HG02981 (cell line): ENCODE measurements around the gene REN.

Source experiments
- ATAC-seq: cut with Tn5 transposase; IDR thresholded peaks from one replicate; pipeline ENCODE4 v1.9.1; 2021; ENCODE audit warnings: mild to moderate bottlenecking, moderate library complexity; ENCODE audit not compliant: unreplicated experiment

Gene REN

DNA sequence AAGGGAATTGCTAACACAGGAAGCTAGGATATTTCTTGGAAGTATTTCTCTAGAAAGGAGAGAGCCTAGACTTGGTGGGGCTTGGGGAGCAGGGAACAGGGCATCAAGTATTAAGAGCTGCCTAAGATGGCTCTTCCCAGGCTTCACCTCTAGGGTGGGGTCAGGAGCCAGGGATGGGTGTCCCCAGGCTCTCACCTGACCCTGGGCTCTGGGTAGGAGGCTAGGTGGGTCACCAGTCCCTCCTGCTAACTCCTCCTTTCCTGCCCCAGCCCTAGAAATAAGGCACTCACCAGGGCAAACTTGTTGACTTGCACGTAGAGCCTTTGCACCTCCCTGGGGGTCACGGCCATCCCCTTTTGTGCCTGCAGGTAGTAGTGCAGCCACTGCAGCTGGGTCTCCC is 29.3 kb downstream of the REN start:
- no peak for ATAC-seq

DNA sequence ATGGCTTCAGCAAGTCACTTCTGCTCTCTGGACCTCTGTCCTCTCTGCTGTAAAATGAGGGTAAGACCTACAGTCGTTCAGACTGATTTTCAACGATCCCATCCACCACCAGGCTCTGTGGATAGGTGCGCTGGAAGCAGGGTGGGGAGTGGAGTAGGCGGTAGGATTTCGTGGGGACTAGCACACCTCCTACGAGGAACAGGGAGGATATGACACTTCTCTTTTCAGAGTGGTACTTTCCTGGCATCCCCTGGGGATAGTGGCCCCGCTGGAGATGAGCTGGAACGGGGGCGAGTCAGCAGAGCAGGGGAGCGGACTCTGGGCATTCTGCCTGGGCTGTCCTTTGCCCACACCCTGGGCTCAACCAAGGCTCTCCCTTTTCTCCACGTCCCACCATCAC is 32.0 kb downstream of the REN start:
- no peak for ATAC-seq

DNA sequence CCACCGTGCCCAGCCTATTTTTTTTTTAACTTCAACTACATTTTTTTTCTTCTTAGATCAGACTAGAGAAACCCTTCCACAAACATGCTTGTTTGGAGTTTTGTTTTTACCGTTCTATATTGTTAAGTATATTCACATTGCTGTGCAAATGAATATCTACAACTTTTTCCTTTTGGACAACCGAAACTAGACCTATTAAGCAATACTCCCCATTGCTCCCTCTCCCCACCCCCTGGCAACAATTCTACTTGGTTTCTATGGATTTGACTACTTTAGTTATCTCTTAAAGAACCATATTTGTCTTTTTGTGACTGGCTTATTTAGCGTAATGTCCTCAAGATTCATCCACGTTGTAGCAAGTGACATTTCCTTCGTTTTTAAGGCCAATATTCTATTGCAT is 33.4 kb downstream of the REN start:
- ATAC-seq: no peak

DNA sequence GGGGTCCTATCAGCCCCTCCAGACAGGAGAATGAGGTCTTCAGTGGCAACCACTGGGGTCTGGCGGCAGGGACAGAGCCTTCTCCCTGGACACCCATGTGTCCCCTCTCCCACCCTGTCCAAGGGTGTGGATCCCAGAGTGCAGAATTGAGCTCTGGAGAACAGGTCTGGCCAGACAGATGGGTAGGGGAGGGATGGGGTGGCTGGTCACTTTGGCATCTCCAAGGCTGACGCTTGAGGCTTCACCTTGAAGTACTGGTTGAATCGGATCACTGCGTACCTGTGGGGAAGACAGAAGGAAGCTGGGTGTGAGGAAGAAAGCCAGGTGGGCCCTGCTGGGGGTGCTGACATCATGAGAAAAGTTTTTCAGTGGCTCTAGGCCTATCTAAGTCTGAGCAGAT is 34.2 kb downstream of the REN start:
- no peak for ATAC-seq

DNA sequence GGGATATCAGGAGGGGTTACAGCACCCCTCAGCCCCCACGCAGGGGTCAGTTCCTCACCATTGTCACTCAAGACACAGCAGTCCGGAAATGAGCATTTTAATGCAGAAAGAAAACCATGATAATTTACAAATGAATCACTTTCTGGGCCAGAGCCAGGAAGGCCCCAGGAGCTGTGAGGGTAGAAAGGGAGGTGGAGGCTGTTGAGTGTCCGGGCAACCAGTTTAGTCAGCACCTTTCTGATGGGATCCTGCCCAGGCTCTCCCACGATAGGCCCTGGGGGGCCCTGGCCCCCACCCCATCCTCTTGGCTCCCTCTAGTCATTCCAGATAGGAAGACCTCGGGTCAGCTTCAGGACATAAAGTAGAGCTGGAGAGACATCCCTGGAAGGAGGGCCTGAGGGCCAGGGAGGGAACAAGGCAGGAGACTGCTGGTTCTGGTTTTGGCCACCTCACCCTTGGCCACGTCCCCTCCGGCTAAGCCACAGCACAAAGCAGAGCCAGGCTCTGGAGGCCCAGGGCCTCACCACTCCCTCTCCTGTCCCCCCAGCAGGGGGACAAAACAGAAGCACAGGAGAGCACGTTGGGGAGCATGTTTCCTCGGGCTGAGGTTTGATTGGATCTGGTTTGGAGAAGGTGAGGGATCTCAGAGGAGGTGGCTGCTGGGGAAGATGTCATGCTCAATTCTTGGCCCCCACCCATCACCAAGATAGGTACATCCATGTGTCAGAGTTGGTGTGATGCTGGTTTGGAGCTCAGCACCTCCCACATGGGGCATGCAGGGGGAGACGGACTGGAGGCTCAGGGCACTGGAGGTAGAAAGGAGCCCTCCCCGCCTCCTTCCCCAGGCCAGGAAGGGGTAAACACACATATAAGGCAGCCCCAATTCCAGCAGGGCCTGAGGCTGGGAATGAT is 34.9 kb downstream of the REN start:
- ATAC-seq: no peak

DNA sequence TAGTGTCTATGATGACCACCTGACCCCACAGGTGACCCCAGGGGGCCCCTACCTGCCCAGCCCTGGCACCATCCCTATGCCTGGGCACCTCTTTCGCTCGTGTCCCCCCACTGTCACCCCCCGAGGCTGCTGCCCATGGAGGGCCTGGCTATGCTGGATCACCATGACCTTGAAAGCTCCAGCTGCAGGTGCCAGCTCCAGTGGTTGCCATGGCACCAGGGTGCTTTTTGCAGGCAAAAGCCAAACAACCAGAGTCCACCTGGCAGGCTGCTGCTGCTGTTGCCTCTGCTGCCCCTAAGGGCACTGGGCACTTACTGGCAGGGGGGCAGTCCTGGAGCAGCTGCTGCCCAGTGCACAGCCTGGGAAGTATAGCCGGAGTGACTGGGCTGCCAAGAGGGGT is 36.0 kb downstream of the REN start:
- ATAC-seq: no peak

DNA sequence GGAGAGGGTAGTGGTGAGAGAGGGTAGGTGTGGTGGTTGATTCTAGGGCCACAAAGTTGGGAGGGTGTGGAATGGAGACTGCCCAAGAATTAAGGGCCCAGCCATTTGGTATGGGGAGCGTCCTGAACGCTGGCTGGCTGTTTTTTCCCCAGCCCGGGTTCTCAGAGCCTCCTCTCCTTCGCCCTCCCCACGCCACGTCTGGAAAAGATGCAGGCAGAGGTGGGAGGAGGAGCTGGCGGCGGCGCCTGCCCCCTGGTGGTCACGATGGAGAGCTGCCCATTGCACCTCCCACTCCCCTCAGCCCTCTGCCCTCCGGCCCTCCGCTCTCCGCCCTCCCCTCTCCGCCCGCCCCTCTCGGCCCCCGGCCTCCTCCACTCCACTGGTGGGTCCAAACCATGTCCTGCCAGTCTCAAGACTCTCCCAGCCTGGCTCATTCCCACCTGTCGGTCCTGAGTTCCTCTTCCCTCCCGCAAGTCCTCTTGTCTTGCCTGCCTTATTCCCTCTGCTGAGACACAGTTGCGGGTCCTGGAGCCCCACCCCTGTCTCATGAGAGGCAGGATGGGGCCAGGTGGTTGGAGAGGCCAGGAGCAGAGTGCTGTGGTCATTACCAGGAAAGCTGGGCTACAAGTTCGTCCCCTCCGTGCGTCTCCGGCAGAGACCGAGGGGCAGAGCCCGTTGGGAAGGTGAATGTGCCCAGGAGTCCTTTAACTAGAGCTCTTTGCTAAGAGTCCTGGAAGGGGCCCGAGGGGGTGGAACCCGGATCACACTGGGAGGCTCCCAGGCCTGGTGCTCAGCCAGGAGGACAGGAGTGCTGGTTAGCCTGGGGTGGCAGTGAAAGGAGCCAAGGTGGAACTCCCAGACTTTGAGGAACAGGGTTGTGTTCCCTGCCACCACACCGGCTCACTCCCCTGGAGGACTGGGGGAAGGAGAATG is 36.9 kb downstream of the REN start:
- peak; percentile 75 for ATAC-seq

DNA sequence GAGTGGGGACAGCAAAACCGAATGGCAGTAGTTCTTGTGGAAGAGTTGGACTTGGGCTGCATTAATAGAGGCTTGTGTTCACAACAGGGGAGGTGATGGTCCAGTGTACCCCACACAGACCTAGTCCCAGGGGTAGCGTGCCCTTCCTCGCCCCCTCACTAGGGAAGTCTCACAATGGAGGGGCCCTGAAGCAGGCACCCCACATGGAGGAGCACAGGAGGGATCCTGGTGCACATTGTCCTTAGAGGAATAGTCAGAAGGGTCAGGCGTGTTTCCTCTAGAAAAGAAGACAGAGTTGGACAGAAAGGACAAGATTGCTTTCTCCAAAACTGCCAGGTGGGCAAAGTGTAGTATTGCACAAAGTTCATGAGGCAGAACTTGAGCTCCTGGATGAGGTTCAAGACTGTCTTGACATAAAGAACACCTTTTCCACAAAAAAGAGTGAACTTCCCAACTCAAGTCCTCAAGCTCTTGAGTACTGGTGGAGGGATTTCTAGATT is 37.6 kb downstream of the REN start:
- ATAC-seq: no peak

DNA sequence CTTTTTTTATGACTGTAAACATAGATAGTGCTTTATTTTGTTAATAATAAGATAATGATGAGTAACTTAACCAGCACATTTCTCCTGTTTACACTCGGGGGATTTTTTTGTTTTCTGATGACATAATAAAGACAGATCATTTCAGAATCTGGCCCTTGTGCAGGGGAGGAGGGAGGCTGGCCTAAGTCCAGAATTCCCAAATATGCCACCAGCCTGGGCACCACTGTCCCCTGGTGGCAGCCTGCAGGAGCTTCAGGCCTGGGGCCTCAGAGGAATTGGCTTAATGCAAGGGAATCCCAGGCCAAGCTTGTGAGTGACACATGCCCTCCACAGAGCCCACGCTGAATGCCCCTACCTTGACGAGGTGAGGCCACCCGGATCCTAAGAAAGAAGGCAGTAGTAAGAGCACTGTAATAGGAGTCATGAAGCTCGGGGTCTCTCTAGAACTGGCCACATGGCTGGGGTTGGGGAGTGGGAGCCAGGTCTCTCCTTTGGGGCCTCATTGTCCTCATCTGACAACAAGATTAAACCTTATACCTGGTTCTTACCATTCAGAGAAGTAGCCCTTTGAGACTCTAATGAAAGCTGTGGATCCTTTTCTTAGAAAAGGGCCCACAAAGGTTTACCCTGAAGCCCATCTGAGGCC is 38.4 kb downstream of the REN start:
- ATAC-seq: no peak

DNA sequence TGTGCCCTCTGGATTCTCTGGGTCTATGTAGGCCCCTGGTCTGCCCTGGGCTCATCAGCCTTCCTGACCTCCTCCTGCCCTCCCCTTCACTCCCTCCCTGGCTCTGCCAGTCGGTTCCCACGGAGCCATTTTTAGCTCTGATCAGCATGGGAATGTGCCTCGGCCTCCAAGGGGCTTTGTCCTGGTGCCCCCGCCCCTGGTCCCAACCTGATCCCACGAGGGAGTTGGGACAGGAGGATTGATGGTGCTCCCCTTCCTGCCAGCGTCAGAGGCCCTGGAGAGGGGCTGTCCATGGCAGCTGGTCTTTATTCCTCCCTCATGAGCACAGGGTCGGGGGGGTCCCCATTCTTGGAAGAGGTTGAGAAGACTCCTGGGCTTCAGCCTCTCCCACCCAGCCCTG is 39.2 kb downstream of the REN start:
- no peak for ATAC-seq

DNA sequence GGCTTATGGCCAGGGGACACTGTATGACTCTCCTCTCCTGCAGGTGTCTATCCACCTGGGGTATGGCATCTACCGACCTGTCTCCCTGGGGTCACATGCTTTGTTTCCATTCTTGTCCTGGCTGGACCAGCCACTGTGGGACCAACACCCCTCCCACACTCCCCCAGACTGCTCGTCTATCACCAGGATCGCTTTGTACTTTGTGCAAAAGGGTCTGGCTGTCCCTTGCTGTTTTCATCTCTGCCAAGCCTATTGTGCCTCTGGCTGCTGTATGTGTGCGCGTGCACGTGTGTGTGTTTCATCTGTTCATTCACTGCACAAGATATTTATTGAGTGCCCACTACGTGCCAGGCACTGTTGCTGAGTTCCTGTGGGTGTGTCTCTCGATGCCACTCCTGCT is 39.8 kb downstream of the REN start:
- ATAC-seq: no peak

DNA sequence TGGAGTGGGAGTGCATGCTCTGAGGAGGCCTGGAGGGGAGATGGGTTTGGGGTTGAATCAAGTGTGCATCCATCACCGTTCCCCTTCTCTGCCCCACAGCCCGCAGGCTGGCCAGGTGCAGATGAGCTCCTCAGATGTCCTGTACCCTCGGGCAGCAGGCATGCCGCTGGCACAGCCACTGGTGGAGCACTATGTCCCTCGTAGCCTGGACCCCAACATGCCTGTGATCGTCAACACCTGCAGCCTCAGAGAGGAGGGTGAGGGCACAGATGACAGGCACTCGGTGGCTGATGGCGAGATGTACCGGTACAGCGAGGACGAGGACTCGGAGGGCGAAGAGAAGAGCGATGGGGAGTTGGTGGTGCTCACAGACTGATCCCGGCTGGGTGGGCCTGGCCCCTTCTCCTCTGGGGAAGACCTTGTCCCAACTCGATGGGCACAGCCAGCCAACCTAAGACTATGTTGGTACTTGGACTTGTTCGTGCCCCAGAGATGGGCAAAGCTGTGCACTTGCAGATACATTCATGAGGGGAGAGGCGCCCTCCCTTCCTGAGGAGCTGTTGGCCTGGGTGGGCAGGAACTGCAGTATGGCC is 40.3 kb downstream of the REN start:
- no peak for ATAC-seq

DNA sequence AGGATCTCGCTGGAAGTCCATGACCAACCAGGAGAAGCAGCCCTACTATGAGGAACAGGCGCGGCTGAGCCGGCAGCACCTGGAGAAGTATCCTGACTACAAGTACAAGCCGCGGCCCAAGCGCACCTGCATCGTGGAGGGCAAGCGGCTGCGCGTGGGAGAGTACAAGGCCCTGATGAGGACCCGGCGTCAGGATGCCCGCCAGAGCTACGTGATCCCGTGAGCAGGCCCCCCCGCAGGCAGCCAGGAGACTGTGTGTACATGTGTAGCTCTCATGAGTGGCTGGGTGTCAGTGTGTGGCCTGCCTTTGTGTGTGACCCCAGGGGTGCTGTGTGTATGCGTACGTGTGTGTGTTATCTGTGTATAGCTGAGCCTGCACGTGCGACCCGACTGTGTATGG is 41.5 kb downstream of the REN start:
- no peak for ATAC-seq

DNA sequence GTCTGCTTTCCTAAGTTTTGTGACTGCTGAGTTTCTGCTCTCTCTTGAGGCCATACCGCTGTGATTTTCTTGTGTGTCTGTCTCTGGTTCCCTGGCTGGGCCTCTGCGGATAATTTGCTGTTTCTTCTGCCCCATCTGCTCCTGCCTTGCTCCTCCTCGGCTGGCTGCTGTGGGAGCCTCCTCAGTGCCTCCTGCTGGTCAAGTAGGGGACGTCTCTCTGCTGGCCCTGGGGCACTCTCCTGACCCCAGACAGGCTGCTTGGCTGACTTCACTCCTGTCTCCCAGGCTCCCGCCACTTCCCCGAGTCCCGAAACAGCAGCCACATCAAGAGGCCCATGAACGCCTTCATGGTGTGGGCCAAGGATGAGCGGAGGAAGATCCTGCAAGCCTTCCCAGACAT is 42.8 kb downstream of the REN start:
- no peak for ATAC-seq

DNA sequence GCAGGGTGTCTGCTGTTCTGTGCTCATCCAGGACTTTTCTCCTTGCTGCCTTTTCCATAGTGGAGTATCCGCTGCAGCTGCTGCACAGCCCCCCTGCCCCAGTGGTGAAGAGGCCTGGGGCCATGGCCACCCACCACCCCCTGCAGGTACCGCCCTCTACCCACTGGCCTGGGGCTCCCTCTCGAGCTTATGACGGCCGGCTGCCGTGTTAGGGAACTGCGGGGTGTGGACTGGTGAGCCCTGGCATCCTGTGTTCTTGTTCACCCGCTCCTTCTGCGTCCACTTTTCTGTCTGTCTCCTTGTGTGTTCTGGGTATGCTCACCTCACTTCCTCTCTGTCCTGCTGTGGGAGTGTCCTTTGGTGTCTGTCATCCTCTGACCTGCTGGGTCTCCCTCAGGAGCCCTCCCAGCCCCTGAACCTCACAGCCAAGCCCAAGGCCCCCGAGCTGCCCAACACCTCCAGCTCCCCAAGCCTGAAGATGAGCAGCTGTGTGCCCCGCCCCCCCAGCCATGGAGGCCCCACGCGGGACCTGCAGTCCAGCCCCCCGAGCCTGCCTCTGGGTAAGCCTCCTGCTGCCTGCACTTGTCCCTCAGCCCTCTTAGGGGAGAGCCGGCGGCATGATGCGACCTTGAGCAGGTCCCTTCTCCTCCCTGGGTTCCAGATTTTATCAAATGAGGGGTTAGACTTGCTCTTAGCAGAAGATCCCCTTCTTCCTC is 44.1 kb downstream of the REN start:
- no peak for ATAC-seq

DNA sequence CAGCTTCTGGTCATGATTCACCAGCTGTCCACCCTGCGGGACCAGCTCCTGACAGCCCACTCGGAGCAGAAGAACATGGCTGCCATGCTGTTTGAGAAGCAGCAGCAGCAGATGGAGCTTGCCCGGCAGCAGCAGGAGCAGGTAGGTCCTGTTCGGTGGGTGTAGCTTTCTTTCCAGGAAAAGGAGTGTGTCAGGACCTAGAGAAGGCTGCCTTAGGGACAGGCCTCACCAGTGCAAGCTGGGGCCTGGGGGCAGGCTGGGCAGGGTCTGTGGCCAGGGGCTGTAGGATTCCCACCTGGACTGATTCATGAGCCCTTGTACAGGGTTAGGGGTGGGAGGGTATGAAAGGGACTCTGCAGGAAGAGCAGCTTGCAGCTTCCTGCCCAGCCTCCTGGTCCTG is 49.6 kb downstream of the REN start:
- no peak for ATAC-seq

DNA sequence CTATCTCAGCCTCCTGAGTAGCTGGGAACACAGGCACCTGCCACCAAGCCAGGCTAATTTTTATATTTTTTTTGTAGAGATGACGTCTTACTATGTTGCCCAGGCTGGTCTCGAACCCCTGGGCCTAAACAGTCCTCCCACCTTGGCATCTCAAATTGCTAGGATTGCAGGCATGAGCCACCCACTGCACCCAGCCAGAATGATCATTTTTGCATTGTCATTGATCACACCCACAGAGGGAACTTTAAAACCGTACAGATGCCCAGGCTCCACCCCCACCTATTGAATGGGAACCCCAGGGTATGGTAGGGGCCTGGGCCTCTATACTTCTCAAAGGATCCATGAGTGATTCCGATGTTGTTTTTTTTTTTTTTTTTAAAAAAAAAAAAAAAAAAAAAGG is 51.0 kb downstream of the REN start:
- ATAC-seq: no peak

DNA sequence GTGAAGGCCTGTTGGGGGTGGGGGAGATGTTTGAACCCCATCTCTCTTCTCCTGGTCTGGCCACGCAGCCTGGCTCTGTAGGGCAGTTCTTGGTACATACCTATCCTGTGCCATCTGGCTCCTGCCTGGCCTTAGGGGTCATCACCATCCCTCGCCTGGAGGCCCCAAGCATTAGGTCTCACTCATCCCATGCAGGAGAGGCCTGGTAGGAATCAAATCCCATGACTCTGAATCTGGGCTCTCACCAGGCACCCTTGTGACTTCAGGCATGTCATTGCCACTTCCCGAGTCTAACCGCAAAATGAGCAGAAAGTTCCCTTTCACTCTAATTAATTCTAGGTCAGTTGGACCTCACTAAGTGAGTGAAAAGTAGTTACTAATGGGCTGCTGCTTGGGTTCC is 51.5 kb downstream of the REN start:
- no peak for ATAC-seq

DNA sequence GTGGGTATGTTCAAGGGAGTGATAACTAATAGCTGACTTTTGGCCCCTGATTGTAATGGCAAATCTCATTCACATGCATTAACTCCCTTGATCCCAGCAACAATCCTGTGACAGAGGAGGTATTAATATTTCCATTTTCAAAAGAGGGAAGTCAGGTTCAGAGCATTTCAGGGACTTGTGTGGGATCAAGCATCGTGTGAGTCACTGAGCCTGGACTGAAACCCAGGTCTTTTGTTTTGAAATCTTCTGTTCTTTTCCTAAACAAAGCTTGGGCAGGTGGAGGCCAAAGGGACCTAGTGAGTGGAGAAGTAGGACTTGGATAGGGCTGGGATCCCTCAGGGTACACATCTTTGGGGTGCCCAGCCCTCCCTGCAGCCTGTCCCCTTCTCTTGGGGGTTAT is 52.2 kb downstream of the REN start:
- no peak for ATAC-seq
